Activated T-helper 17 cell treated with anti-CD3 and anti-CD28 coated beads, Interleukin-2, amount 50 U/mL, for 72 hours (primary cell): ENCODE results near the gene SLC16A4. TPM values are rescaled to one million over a fixed set of nuclear protein-coding genes. Genes with fewer than 3 reads are reported as not detected.

Source experiments
- ATAC-seq: fragments of 150-1000 bp; cut with Tn5 transposase; replicated peaks from 2 replicates; pipeline ENCODE4 v1.10.0; 2021; ENCODE audit warnings: mild to moderate bottlenecking, moderate library complexity
- H3K27ac Mint-ChIP-seq: one replicate; pipeline ENCODE4 v1.8.0; 2022; ENCODE audit warnings: mixed read lengths
- H3K27me3 Mint-ChIP-seq: one replicate; pipeline ENCODE4 v1.8.0; 2022; ENCODE audit warnings: mixed read lengths
- H3K36me3 Mint-ChIP-seq: one replicate; pipeline ENCODE4 v1.8.0; 2022; ENCODE audit warnings: low read depth, mild to moderate bottlenecking, mixed read lengths
- H3K4me1 Mint-ChIP-seq: one replicate; pipeline ENCODE4 v1.8.0; 2022; ENCODE audit warnings: mixed read lengths
- H3K4me3 Mint-ChIP-seq: one replicate; pipeline ENCODE4 v1.8.0; 2022; ENCODE audit warnings: mild to moderate bottlenecking, mixed read lengths
- H3K9me3 Mint-ChIP-seq: one replicate; pipeline ENCODE4 v1.8.0; 2022; ENCODE audit warnings: mixed read lengths
- total RNA-seq, 2 donors: library from RNA; stranded (reverse); gene quantifications; one replicate each; pipeline ENCODE4 v1.2.3, GENCODE V29; 2022

SLC16A4 gene
- total RNA-seq, 2 donors from 2014 or later: 0.19 to 0.58 TPM

GRCh38 chr1:110338886-110339406, 51.9 kb downstream of the SLC16A4 start, which contains the start of gene RBM15:
RBM15 (plus strand) TSS chr1:110339377; CDS start chr1:110339406, 29 bp downstream.
- no peak within 1 kb of the TSS for H3K27ac Mint-ChIP-seq
- H3K4me3 Mint-ChIP-seq: no peak within 1 kb of the TSS
- H3K4me1 Mint-ChIP-seq: peaks cover 26% of the 10 kb centered on the region
- no peaks in the 10 kb centered on the region for H3K27me3 Mint-ChIP-seq
- ATAC-seq: peak; percentile 82
- no peaks in the 10 kb centered on the region for H3K9me3 Mint-ChIP-seq
- peaks cover 5% of the 10 kb centered on the region for H3K36me3 Mint-ChIP-seq

DNA sequence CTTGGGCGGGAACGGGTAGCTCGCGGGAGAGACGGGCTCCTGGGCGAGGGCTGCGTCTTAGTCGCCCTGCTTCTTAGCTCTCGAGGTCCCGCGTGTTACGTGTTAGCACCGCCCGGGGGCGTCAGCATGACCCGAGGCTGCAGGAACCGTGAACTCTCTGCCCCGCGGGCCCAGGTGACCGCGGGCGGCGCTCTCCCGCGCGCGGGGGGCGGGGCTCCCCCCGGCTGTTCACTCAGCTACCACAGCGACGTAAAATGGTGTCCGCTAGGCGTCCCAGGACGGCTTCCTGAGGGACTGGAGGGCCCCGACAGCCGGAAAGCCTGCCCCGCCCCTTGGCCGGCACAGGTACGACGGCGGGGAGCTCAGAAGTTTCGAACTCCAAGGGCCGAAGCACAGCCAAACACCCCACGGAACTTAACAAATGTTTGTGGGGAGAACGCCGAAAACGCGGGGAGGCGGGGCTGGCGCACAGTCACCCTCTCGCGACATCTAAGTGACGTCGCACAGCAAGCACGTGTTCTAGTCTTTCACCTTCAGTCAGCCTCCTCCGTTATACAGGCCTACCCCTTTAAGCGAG, 52.4 kb downstream of the SLC16A4 start:
- Mint-ChIP-seq H3K4me3 (no peak overlapping the region), H3K4me1 (peaks cover 21% of the 10 kb centered on the region), H3K27ac (no peak overlapping the region), H3K27me3 (no peaks in the 10 kb centered on the region), H3K9me3 (no peaks in the 10 kb centered on the region), H3K36me3 (peaks cover 5% of the 10 kb centered on the region)
- peak; percentile 82 for ATAC-seq

DNA sequence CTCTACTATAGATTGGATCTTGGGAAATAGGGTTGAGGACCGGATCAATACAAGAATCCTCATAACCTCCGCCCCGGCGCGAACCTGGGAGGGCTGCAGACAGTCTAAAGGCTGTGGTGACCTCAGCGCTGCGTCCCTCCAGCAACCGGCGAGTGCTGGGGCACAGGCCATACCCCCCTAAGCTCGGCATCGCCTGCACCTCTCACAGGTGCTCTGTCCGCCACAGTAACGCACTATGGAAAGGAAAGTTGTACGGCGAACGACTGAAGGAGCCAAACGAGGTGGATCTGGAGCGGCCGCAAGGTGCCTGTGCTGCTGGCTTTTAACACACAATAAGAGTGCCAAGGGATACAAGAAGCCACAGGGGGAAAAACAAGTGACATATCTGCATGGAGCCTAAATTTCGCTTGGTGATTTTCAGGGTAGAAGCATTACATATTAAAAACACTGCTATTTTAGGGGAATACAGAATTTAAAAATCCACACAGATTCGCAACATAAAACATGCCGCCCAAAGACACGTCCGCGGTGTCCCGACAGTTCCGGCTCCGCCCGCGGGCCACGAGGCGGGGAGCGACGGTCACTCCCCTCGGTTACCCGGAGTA, 53.0 kb downstream of the SLC16A4 start:
- H3K9me3 Mint-ChIP-seq: no peaks in the 10 kb centered on the region
- H3K36me3 Mint-ChIP-seq: peaks cover 5% of the 10 kb centered on the region
- no peak overlapping the region for H3K27ac Mint-ChIP-seq
- H3K4me1 Mint-ChIP-seq: peaks cover 19% of the 10 kb centered on the region
- ATAC-seq: no peak
- no peak overlapping the region for H3K4me3 Mint-ChIP-seq
- no peaks in the 10 kb centered on the region for H3K27me3 Mint-ChIP-seq

DNA sequence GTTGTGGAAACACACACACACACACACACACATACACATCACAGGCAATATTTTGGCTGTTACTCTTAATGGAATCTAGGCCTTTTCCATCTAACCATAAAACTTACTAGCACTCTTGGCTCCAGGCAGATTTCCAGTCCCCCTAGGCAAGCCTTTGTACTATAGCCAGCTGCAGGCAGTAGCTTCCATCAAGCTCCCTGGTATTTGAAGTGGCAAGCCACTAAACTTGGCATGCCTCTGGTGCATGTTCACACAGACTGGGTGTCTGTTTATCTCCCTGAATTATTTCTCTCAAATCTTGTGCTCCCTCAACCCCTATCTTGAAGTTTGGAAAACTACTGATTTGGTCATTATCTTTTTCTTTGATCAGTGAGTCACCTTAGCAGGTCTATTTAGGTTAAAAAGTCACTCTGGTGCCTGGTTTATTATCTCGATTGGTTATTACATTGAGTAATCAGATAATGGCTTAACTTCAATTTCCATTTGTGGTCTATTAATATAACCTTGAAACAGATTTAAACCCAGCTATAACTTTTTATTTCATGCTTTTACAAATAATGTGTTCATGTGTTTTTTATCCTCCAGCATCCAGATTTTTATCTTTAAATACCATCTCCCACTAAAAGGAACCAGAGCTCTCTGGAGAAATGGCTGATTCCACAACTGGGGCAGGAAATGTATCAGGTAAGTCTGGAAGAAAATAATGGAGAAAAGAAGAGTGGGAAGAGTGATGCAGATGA, 54.4 kb downstream of the SLC16A4 start:
- H3K27me3 Mint-ChIP-seq: no peaks in the 10 kb centered on the region
- H3K27ac Mint-ChIP-seq: no peak overlapping the region
- no peak for ATAC-seq
- peaks cover 18% of the 10 kb centered on the region for H3K4me1 Mint-ChIP-seq
- H3K4me3 Mint-ChIP-seq: no peak overlapping the region
- H3K9me3 Mint-ChIP-seq: no peaks in the 10 kb centered on the region
- H3K36me3 Mint-ChIP-seq: peaks cover 5% of the 10 kb centered on the region

GRCh38 chr1:110335265-110335664, 55.6 kb downstream of the SLC16A4 start:
- Mint-ChIP-seq H3K27ac (peak overlapping the region; percentile 59), H3K4me1 (peaks cover 8% of the 10 kb centered on the region), H3K4me3 (no peak overlapping the region), H3K27me3 (no peaks in the 10 kb centered on the region), H3K36me3 (peaks cover 5% of the 10 kb centered on the region), H3K9me3 (no peaks in the 10 kb centered on the region)
- no peak for ATAC-seq

GRCh38 chr1:110328700-110329099, 62.1 kb downstream of the SLC16A4 start:
- Mint-ChIP-seq H3K9me3 (no peaks in the 10 kb centered on the region), H3K4me3 (no peak overlapping the region), H3K4me1 (no peaks in the 10 kb centered on the region), H3K27ac (no peak overlapping the region), H3K27me3 (no peaks in the 10 kb centered on the region), H3K36me3 (no peaks in the 10 kb centered on the region)
- ATAC-seq: no peak

DNA sequence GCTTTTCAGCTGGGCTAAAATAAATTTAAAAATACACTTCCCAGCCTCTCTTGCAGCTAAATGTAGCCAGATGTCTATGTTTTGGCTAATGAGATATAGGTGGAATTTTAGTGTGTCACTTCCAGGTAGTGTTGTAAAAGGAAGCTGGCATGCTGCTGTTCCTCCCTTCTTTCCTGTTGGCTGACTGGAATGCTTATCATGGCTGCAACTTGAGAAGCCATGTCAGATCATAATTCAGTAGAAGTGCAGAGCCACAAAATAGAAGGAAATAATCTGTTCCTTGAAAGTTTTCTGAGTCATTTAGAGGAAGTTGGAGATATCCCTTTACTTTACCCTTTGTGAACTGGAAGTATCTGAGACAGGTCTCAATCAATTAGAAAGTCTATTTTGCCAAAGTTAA, 62.6 kb downstream of the SLC16A4 start:
- no peaks in the 10 kb centered on the region for H3K9me3 Mint-ChIP-seq
- H3K27me3 Mint-ChIP-seq: no peaks in the 10 kb centered on the region
- ATAC-seq: no peak
- H3K36me3 Mint-ChIP-seq: no peaks in the 10 kb centered on the region
- H3K4me3 Mint-ChIP-seq: no peak overlapping the region
- no peak overlapping the region for H3K27ac Mint-ChIP-seq
- H3K4me1 Mint-ChIP-seq: no peaks in the 10 kb centered on the region

DNA sequence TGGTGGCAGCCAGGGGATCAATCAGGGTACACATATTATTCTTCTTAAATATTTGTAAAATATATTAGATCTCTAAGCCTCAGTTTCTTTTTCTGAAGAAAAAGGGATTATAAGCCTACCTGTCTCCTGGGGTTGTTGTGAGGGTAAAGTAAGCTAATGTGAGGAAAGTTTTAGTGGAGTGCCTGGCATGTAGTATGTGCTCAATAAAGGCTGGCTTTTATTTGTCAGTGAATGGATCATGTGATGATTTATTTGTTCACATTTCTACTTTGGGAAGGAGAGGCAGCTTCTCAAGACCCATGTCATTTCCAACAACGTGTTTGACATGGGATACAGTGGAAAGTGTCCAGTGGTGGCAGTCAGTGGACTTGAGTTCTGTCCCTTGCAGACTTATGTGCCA, 64.0 kb downstream of the SLC16A4 start:
- no peaks in the 10 kb centered on the region for H3K27me3 Mint-ChIP-seq
- no peaks in the 10 kb centered on the region for H3K9me3 Mint-ChIP-seq
- no peak for ATAC-seq
- no peaks in the 10 kb centered on the region for H3K36me3 Mint-ChIP-seq
- H3K4me1 Mint-ChIP-seq: no peaks in the 10 kb centered on the region
- no peak overlapping the region for H3K27ac Mint-ChIP-seq
- H3K4me3 Mint-ChIP-seq: no peak overlapping the region

DNA sequence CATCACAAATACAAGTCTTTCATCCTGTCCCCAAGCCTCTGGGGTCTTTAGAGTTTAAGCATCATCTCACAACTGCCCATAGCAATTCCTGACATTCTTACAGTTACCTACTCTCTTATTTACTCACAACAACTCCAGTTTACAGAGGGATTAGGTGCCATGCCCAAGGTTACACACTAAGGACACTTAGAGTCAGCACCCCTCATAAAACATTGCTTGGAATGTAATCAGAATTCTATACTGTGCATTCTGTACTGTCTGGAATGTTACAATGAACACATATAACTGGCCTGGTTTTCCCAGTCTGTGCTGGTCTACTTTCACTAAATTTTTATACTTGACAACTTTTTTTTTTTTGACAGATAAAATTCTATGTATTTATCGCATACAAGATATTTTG, 66.2 kb downstream of the SLC16A4 start:
- ATAC-seq: no peak
- Mint-ChIP-seq H3K27ac (no peak overlapping the region), H3K9me3 (no peaks in the 10 kb centered on the region), H3K36me3 (no peaks in the 10 kb centered on the region), H3K27me3 (no peaks in the 10 kb centered on the region), H3K4me1 (peaks cover 1% of the 10 kb centered on the region), H3K4me3 (no peak overlapping the region)

DNA sequence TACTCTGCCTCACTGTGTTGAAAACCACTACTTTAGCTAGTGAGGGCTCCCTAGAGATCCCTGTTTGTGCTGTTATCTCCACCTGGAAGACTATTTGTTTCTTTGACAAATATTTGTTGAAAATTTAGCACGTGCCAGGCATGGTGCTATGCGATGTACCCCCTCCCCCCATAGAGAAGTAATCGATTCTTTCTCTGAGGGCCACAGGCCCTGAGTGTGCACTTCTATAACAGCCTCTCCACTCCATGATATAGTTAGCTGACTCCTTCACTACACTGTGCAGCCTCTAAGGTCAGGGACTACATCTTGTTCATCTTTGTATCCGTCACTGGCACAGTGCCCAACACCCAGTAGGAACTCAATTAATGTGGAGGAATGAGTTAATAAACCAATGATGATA, 69.0 kb downstream of the SLC16A4 start:
- peaks cover 5% of the 10 kb centered on the region for H3K4me1 Mint-ChIP-seq
- no peak overlapping the region for H3K27ac Mint-ChIP-seq
- no peaks in the 10 kb centered on the region for H3K9me3 Mint-ChIP-seq
- no peaks in the 10 kb centered on the region for H3K27me3 Mint-ChIP-seq
- no peaks in the 10 kb centered on the region for H3K36me3 Mint-ChIP-seq
- no peak for ATAC-seq
- H3K4me3 Mint-ChIP-seq: no peak overlapping the region

GRCh38 chr1:110321045-110321444, 69.8 kb downstream of the SLC16A4 start:
- H3K9me3 Mint-ChIP-seq: no peaks in the 10 kb centered on the region
- no peaks in the 10 kb centered on the region for H3K27me3 Mint-ChIP-seq
- no peak overlapping the region for H3K27ac Mint-ChIP-seq
- H3K4me3 Mint-ChIP-seq: no peak overlapping the region
- peaks cover 5% of the 10 kb centered on the region for H3K4me1 Mint-ChIP-seq
- ATAC-seq: no peak
- H3K36me3 Mint-ChIP-seq: no peaks in the 10 kb centered on the region

DNA sequence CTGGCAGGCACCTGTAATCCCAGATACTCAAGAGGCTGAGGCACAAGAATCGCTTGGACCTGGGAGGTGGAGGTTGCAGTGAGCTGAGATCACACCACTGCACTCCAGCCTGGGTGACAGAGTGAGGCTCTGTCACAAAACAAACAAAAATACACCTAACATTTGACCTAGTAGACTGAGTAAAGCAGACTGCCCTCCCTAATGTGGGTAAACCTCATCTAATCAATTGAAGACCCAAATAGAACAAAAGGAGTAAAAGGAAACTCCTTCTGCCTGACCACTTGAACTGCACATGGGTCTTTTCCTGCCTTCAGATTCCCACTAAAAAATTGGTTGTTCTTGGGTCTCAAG, 70.7 kb downstream of the SLC16A4 start:
- no peaks in the 10 kb centered on the region for H3K36me3 Mint-ChIP-seq
- no peak overlapping the region for H3K4me3 Mint-ChIP-seq
- no peaks in the 10 kb centered on the region for H3K9me3 Mint-ChIP-seq
- H3K27me3 Mint-ChIP-seq: no peaks in the 10 kb centered on the region
- ATAC-seq: peak; percentile 11
- H3K4me1 Mint-ChIP-seq: peaks cover 5% of the 10 kb centered on the region
- no peak overlapping the region for H3K27ac Mint-ChIP-seq

- peak; percentile 80 for ATAC-seq
- no peaks in the 10 kb centered on the region for H3K27me3 Mint-ChIP-seq
- peaks cover 5% of the 10 kb centered on the region for H3K4me1 Mint-ChIP-seq
- H3K36me3 Mint-ChIP-seq: no peaks in the 10 kb centered on the region
- H3K27ac Mint-ChIP-seq: peak overlapping the region; percentile 12
- no peak overlapping the region for H3K4me3 Mint-ChIP-seq
- no peaks in the 10 kb centered on the region for H3K9me3 Mint-ChIP-seq
Measured at GRCh38 chr1:110319332-110320167, 71.3 kb downstream of the SLC16A4 start.

- Mint-ChIP-seq H3K27ac (no peak overlapping the region), H3K27me3 (no peaks in the 10 kb centered on the region), H3K4me1 (peaks cover 5% of the 10 kb centered on the region), H3K36me3 (no peaks in the 10 kb centered on the region), H3K4me3 (no peak overlapping the region), H3K9me3 (no peaks in the 10 kb centered on the region)
- ATAC-seq: no peak
Measured at GRCh38 chr1:110318046-110318445, 72.8 kb downstream of the SLC16A4 start.
